Measurements from ENCODE around the gene ERBB4. TPM values are rescaled to one million over a fixed set of nuclear protein-coding genes. Genes with fewer than 3 reads are reported as not detected.

Gene ERBB4
- total RNA-seq, 4 donors from 2014 or later, result 1.6 to 5.7 (median 3.5) TPM

DNA sequence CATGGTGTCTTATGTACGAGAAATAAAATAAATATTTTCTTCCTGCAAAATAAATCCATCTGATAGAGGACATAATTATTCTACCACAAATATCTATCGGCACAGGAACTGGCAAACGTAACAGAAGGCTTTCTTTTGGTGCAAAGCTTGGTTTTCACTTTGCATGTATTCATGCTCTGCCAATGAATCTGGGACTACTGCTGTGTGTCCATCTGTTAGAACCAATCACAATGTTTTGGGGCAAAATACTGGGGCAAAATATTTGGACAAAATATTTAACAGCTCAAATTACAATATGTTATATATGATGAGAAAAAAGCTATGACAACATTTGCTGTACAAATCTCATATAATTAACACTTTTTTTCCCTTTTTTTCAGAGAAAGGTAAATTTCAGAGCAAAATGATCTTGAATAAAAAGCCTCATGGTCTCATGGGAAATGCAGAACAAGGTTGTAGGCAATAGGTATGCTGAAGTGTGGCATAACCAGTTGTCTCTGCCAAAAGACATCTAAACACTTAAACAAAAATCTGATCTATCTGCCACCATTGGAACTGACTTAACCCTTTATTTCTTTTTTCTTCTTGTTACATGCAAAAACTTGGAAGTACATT, 1059.0 kb downstream of the ERBB4 start:
- Histone ChIP-seq H3K9me3 (no peaks in the 10 kb centered on the region), H3K27ac (no peak overlapping the region), H3K27me3 (no peaks in the 10 kb centered on the region), H3K4me3 (no peak overlapping the region), H3K36me3 (no peaks in the 10 kb centered on the region), H3K4me1 (no peaks in the 10 kb centered on the region)
- in situ Hi-C loops (cut with MboI; ENCODE audit: low sequenced_read_pairs in 4 of 4), result no loop called here
- DNase-seq (no peak), ATAC-seq (no peak)
- TF ChIP-seq, protein P1, sequence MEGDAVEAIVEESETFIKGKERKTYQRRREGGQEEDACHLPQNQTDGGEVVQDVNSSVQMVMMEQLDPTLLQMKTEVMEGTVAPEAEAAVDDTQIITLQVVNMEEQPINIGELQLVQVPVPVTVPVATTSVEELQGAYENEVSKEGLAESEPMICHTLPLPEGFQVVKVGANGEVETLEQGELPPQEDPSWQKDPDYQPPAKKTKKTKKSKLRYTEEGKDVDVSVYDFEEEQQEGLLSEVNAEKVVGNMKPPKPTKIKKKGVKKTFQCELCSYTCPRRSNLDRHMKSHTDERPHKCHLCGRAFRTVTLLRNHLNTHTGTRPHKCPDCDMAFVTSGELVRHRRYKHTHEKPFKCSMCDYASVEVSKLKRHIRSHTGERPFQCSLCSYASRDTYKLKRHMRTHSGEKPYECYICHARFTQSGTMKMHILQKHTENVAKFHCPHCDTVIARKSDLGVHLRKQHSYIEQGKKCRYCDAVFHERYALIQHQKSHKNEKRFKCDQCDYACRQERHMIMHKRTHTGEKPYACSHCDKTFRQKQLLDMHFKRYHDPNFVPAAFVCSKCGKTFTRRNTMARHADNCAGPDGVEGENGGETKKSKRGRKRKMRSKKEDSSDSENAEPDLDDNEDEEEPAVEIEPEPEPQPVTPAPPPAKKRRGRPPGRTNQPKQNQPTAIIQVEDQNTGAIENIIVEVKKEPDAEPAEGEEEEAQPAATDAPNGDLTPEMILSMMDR (IDR thresholded peaks at IDR 0.05 in 4 of 5, conservative IDR thresholded peaks at IDR 0.05 in 1 of 5), result no peak
- TF ChIP-seq POLR2A (IDR thresholded peaks at IDR 0.05), result no peak
- intact Hi-C loops (cut with DNase I; ENCODE audit: low total_unique reads), result no loop called here

GRCh38 chr2:211477537-211478275, 1060.9 kb downstream of the ERBB4 start:
- Histone ChIP-seq H3K27ac (no peak overlapping the region), H3K4me3 (no peak overlapping the region), H3K36me3 (no peaks in the 10 kb centered on the region), H3K27me3 (no peaks in the 10 kb centered on the region), H3K4me1 (no peaks in the 10 kb centered on the region), H3K9me3 (no peaks in the 10 kb centered on the region)
- ATAC-seq, result no peak
- in situ Hi-C loops (cut with MboI; ENCODE audit: low sequenced_read_pairs in 4 of 4) (no loop called here), intact Hi-C loops (cut with DNase I; ENCODE audit: low total_unique reads) (no loop called here)
- TF ChIP-seq, protein P1 (IDR thresholded peaks at IDR 0.05 in 4 of 5, conservative IDR thresholded peaks at IDR 0.05 in 1 of 5), result no peak
- TF ChIP-seq POLR2A (IDR thresholded peaks at IDR 0.05), result no peak
- DNase-seq, result no peak

DNA sequence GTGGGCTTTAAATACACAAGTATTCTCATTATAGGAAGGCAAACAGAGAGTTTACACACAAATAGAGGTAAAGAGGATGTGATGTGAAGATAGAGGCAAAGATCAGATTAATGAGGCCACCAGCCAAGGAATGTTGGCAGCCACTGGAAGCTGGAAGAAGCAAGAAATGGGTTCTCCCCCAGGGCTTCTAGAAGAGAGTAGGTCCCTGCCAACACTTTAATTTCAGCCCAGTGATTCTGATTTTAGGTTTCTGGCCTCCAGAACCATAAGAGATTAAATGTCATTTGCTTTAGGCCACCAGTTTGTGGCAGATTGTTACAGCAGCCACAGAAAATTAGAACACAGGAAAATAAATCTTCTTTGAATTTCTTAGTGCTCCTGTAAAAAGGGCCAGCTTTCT, 1065.5 kb downstream of the ERBB4 start:
- no peak for DNase-seq
- Histone ChIP-seq H3K36me3 (no peaks in the 10 kb centered on the region), H3K27ac (no peak overlapping the region), H3K9me3 (no peaks in the 10 kb centered on the region), H3K4me1 (no peaks in the 10 kb centered on the region), H3K4me3 (no peak overlapping the region), H3K27me3 (no peaks in the 10 kb centered on the region)
- in situ Hi-C loops (cut with MboI; ENCODE audit: low sequenced_read_pairs in 4 of 4) (no loop called here), intact Hi-C loops (cut with DNase I; ENCODE audit: low total_unique reads) (no loop called here)
- TF ChIP-seq, protein P1 (IDR thresholded peaks at IDR 0.05 in 4 of 5, conservative IDR thresholded peaks at IDR 0.05 in 1 of 5), result no peak
- no peak for TF ChIP-seq POLR2A (IDR thresholded peaks at IDR 0.05)
- no peak for ATAC-seq

- no peak for ATAC-seq
- in situ Hi-C loops (cut with MboI; ENCODE audit: low sequenced_read_pairs in 4 of 4), result no loop called here
- intact Hi-C loops (cut with DNase I; ENCODE audit: low total_unique reads), result no loop called here
Observed at GRCh38 chr2:211469664-211470059, 1068.9 kb downstream of the ERBB4 start.

More at GRCh38 chr2:211469664-211470059, 1068.9 kb downstream of the ERBB4 start:
- TF ChIP-seq, protein P1 (IDR thresholded peaks at IDR 0.05 in 4 of 5, conservative IDR thresholded peaks at IDR 0.05 in 1 of 5), result no peak
- no peak for TF ChIP-seq POLR2A (IDR thresholded peaks at IDR 0.05)
- Histone ChIP-seq H3K27ac (no peak overlapping the region), H3K36me3 (no peaks in the 10 kb centered on the region), H3K4me1 (no peaks in the 10 kb centered on the region), H3K9me3 (no peaks in the 10 kb centered on the region), H3K27me3 (no peaks in the 10 kb centered on the region), H3K4me3 (no peak overlapping the region)
- no peak for DNase-seq

All from gastrocnemius medialis (tissue), 4 donors.